ENCODE data around the gene MAGI1. TPM values are rescaled to one million over a fixed set of nuclear protein-coding genes. Genes with fewer than 3 reads are reported as not detected.

MAGI1 gene
- total RNA-seq, 2 experiments from 2014 or later = 0.47 to 0.51 TPM

DNA sequence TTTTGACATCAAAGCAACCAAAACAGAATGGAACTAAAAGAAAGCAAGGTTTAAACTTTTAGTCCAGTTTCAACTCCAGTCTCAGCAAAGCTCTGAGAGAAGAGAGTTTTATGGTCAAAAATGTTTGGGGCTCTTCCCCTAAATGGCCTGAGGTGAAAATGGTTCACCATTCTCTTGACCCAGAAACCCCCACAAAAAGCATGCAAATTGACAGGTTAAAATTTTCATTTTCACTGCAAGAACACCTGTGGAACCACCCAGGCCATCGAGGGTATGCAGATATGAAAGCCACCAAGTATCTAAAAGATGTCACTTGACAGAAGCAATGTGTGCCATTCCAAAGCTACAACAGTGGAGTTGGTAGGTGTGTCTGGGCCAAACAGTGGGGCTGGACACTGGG lies 195.0 kb downstream of the MAGI1 start:
- DNase-seq = no peak
- Mint-ChIP-seq H3K4me3 (no peak overlapping the region), H3K36me3 (ENCODE audit: low read depth) (no peaks in the 10 kb centered on the region), H3K27ac (no peak overlapping the region), H3K4me1 (ENCODE audit: low read depth) (no peaks in the 10 kb centered on the region), H3K9me3 (no peaks in the 10 kb centered on the region), H3K27me3 (no peaks in the 10 kb centered on the region)
- intact Hi-C loops (cut with micrococcal nuclease) = no loop called here
- CTCF ChIA-PET = no interaction called here
- TF ChIP-seq, protein P1, sequence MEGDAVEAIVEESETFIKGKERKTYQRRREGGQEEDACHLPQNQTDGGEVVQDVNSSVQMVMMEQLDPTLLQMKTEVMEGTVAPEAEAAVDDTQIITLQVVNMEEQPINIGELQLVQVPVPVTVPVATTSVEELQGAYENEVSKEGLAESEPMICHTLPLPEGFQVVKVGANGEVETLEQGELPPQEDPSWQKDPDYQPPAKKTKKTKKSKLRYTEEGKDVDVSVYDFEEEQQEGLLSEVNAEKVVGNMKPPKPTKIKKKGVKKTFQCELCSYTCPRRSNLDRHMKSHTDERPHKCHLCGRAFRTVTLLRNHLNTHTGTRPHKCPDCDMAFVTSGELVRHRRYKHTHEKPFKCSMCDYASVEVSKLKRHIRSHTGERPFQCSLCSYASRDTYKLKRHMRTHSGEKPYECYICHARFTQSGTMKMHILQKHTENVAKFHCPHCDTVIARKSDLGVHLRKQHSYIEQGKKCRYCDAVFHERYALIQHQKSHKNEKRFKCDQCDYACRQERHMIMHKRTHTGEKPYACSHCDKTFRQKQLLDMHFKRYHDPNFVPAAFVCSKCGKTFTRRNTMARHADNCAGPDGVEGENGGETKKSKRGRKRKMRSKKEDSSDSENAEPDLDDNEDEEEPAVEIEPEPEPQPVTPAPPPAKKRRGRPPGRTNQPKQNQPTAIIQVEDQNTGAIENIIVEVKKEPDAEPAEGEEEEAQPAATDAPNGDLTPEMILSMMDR (IDR thresholded peaks at IDR 0.05) = no peak
- no peak for ATAC-seq
- POLR2A ChIA-PET = no interaction called here

DNA sequence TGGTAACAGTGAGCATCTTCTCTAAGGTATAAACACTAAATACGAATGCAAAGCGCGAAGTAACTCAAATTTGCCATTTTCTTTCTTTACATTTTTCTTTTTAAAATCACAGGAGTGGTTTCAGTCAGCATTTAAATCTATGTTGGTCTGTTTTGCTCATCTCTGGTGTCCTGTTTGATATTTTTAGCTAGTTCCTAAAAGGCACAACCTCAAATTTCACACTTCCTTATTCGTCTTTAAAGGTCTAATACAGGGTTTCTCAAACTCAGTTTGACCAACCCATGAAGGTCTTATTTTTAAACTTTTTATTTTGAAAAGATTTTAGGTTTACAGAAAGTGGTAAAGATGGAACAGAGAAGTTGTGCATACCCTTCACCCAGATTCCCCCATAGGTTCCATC lies 201.1 kb downstream of the MAGI1 start:
- TF ChIP-seq, protein P1 (IDR thresholded peaks at IDR 0.05) = no peak
- Mint-ChIP-seq H3K4me3 (no peak overlapping the region), H3K36me3 (ENCODE audit: low read depth) (no peaks in the 10 kb centered on the region), H3K9me3 (no peaks in the 10 kb centered on the region), H3K27me3 (no peaks in the 10 kb centered on the region), H3K4me1 (ENCODE audit: low read depth) (no peaks in the 10 kb centered on the region), H3K27ac (no peak overlapping the region)
- ATAC-seq = no peak
- POLR2A ChIA-PET = no interaction called here
- intact Hi-C loops (cut with micrococcal nuclease) = no loop called here
- CTCF ChIA-PET = no interaction called here
- DNase-seq = no peak

DNA sequence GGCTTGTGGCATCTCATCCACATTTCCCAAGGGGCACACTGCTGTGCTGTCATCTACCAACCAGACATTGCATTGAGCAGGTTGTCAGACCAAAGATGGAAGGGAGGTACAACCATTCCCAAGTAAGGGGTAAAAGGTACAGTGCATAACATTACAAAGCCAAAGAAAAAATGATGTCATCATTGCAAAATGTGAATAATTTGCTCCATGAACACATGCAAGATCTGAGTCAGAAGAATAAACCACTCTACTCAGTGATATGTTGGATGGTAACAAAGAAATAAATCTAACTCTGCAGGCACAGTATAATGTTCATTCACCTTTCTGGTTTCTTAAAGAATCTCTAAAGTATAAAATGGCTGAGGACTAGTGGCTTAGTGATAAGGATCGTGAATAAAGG lies 202.7 kb downstream of the MAGI1 start:
- POLR2A ChIA-PET = no interaction called here
- no peaks in the 10 kb centered on the region for H3K4me1 Mint-ChIP-seq (ENCODE audit: low read depth)

DNA sequence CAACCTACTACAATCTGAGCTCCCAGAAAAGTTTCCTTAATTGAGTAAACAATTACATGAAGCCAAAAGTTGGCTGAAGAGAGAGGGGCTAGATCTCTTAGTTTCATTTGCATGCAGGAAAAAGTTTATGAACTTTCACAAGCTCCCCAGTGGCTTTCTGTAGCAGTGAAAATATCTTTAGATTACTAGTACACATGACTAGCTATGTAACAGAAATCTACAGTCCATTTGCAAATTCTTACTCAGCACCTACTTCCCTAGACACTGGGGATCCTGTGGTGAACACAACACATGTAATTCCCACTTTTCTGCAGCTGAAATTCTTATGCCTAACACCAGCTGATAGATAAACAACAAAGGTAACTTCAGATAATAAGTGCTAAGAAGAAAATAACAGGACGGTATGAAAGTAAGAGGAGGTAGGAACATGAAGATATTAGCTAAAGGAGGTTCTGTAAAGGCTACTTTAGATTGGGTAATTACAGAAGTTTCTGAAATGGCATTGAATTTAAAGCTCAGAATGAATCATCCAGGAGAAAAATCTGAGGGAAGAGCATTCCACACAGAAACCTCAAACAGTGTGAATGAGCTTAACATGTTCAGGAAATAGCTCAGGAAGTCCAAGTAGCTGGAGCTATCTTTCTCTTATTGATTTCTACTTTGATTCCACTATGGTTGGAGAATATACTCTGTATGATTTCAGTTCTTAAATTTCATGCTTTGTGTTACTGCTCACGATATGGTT lies 204.8 kb downstream of the MAGI1 start:
- intact Hi-C loops (cut with micrococcal nuclease) = no loop called here
- ATAC-seq (no peak), DNase-seq (no peak)
- no peaks in the 10 kb centered on the region for H3K9me3 Mint-ChIP-seq
- TF ChIP-seq, protein P1 (IDR thresholded peaks at IDR 0.05) = no peak
- ChIA-PET CTCF (interaction anchor here (1.2 kb wide), 1 partner anchor 102 kb away, joined by 3 read pairs; no protein-coding TSS in a partner anchor), POLR2A (interaction anchor here (0.9 kb wide), 1 partner anchor 15 kb away, joined by 3 read pairs; no protein-coding TSS in a partner anchor)
- no peaks in the 10 kb centered on the region for H3K4me1 Mint-ChIP-seq (ENCODE audit: low read depth)
- no peaks in the 10 kb centered on the region for H3K27me3 Mint-ChIP-seq
- H3K27ac Mint-ChIP-seq = no peak overlapping the region
- H3K36me3 Mint-ChIP-seq (ENCODE audit: low read depth) = no peaks in the 10 kb centered on the region
- H3K4me3 Mint-ChIP-seq = no peak overlapping the region

More for the DNA sequence above, 202.7 kb downstream of the MAGI1 start:
- Mint-ChIP-seq H3K9me3 (no peaks in the 10 kb centered on the region), H3K36me3 (ENCODE audit: low read depth) (no peaks in the 10 kb centered on the region), H3K4me3 (no peak overlapping the region), H3K27me3 (no peaks in the 10 kb centered on the region), H3K27ac (no peak overlapping the region)
- TF ChIP-seq, protein P1 (IDR thresholded peaks at IDR 0.05) = no peak
- CTCF ChIA-PET = no interaction called here
- intact Hi-C loops (cut with micrococcal nuclease) = no loop called here
- ATAC-seq (no peak), DNase-seq (no peak)

DNA sequence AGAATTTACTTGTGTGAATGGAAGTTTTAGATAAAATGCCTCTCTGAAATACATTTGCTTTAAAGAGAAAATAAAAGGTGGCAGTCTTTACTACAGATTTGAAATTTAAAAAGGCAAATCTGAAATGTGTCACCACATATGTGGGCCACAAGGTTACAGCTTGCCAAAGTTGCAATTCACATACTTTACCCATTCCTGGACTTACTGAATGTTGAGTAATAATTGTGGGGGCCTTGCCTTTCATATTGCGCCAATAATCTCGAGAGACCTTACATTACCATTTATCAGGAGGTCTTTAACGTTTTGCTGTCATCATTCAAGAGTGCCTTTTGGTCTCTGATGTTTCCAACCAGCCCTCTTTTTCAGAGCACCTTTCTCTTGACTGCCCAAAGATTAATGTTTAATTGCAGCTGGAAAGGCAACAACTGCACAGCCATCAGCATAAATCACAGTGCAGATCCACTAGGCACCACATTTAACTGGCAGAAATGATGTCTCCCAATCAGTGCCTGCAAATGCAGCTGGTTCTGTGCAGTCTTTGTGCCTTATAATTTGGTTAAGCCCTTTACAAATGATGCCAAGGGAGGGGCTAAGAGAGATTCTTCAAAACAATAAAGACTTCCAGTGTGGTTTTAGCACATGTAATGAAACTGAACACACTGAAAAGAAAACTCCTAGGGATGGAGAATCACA lies 206.8 kb downstream of the MAGI1 start:
- ChIA-PET CTCF (interaction anchor here (1.2 kb wide), 1 partner anchor 20 kb away, joined by 3 read pairs; no protein-coding TSS in a partner anchor), POLR2A (no interaction called here)
- H3K36me3 Mint-ChIP-seq (ENCODE audit: low read depth) = no peaks in the 10 kb centered on the region
- H3K4me1 Mint-ChIP-seq (ENCODE audit: low read depth) = no peaks in the 10 kb centered on the region
- intact Hi-C loops (cut with micrococcal nuclease) = no loop called here
- TF ChIP-seq, protein P1 (IDR thresholded peaks at IDR 0.05) = no peak
- DNase-seq = no peak
- no peak overlapping the region for H3K4me3 Mint-ChIP-seq
- ATAC-seq = no peak
- no peaks in the 10 kb centered on the region for H3K27me3 Mint-ChIP-seq
- H3K9me3 Mint-ChIP-seq = no peaks in the 10 kb centered on the region
- no peak overlapping the region for H3K27ac Mint-ChIP-seq
